ENCODE measurements around the gene ROBO1. TPM values are rescaled to one million over a fixed set of nuclear protein-coding genes. Genes with fewer than 3 reads are reported as not detected.

ROBO1 gene
- polyA plus RNA-seq, 1 donor (not counting 4 experiments of a cell fraction or from before 2014, with no cell fraction given): 27.1 TPM

GRCh38 chr3:78721771-78722543 lies 1045.8 kb downstream of the ROBO1 start:
- no peaks in the 10 kb centered on the region for H3K27me3 ChIP-seq (ENCODE audit: control insufficient read depth, extremely low read depth, insufficient read depth, low read length)
- H3K79me2 ChIP-seq (ENCODE audit: control insufficient read depth, insufficient read depth, low read length): no peaks in the 10 kb centered on the region
- no peak overlapping the region for H3K4me3 ChIP-seq (ENCODE audit: control insufficient read depth in 2 of 3, extremely low read depth in 1 of 3, insufficient read depth in 2 of 3, low read depth in 1 of 3, low read length in 3 of 3)
- H3K36me3 ChIP-seq (ENCODE audit: control insufficient read depth in 2 of 2, extremely low read depth in 1 of 2, insufficient read depth in 2 of 2, low read length in 2 of 2): no peaks in the 10 kb centered on the region
- H2AFZ ChIP-seq (ENCODE audit: control insufficient read depth, low read length): no peak overlapping the region
- H3K4me1 ChIP-seq (ENCODE audit: control insufficient read depth, extremely low read depth, insufficient read depth, low read length): peaks cover 3% of the 10 kb centered on the region
- TF ChIP-seq CTCF (optimal IDR thresholded peaks at IDR 0.05 in 1 of 3, IDR thresholded peaks at IDR 0.05 in 1 of 3, conservative IDR thresholded peaks at IDR 0.05 in 1 of 3; ENCODE audit: extremely low read depth in 1 of 3, insufficient read depth in 2 of 3, low read length in 3 of 3) (no peak), EZH2 (IDR thresholded peaks at IDR 0.05; ENCODE audit: low read length) (no peak)
- no peak overlapping the region for H3K9ac ChIP-seq (ENCODE audit: control insufficient read depth, extremely low read depth, insufficient read depth, low read length)
- DNase-seq (ENCODE audit: low read depth, low spot score) (no peak), FAIRE-seq (no peak)
- no peaks in the 10 kb centered on the region for H4K20me1 ChIP-seq (ENCODE audit: control insufficient read depth, extremely low read depth, insufficient read depth, low read length)
- no peaks in the 10 kb centered on the region for H3K9me1 ChIP-seq (ENCODE audit: control insufficient read depth, extremely low read depth, insufficient read depth, low read length)
- no peak overlapping the region for H3K4me2 ChIP-seq (ENCODE audit: control insufficient read depth, extremely low read depth, insufficient read depth, low read depth, low read length)
- no peaks in the 10 kb centered on the region for H3K9me3 ChIP-seq (ENCODE audit: control insufficient read depth, low read depth, low read length)
- dilution Hi-C loops (cut with MboI; ENCODE audit: extremely low pct_ligation_motif_present, low sequenced_read_pairs): no loop called here
- no peak overlapping the region for H3K27ac ChIP-seq (ENCODE audit: control insufficient read depth, insufficient read depth, low read length)

- no peak overlapping the region for H2AFZ ChIP-seq (ENCODE audit: control insufficient read depth, low read length)
- H3K9me1 ChIP-seq (ENCODE audit: control insufficient read depth, extremely low read depth, insufficient read depth, low read length): no peaks in the 10 kb centered on the region
- H3K9ac ChIP-seq (ENCODE audit: control insufficient read depth, extremely low read depth, insufficient read depth, low read length): no peak overlapping the region
- H3K9me3 ChIP-seq (ENCODE audit: control insufficient read depth, low read depth, low read length): no peaks in the 10 kb centered on the region
- no peak for FAIRE-seq
- H3K79me2 ChIP-seq (ENCODE audit: control insufficient read depth, insufficient read depth, low read length): no peaks in the 10 kb centered on the region
- H3K36me3 ChIP-seq (ENCODE audit: control insufficient read depth in 2 of 2, extremely low read depth in 1 of 2, insufficient read depth in 2 of 2, low read length in 2 of 2): no peaks in the 10 kb centered on the region
- no peaks in the 10 kb centered on the region for H3K4me1 ChIP-seq (ENCODE audit: control insufficient read depth, extremely low read depth, insufficient read depth, low read length)
- DNase-seq (ENCODE audit: low read depth, low spot score): no peak
- H3K27ac ChIP-seq (ENCODE audit: control insufficient read depth, insufficient read depth, low read length): no peak overlapping the region
- no peaks in the 10 kb centered on the region for H3K27me3 ChIP-seq (ENCODE audit: control insufficient read depth, extremely low read depth, insufficient read depth, low read length)
- no peak for TF ChIP-seq CTCF (optimal IDR thresholded peaks at IDR 0.05 in 1 of 3, IDR thresholded peaks at IDR 0.05 in 1 of 3, conservative IDR thresholded peaks at IDR 0.05 in 1 of 3; ENCODE audit: extremely low read depth in 1 of 3, insufficient read depth in 2 of 3, low read length in 3 of 3)
- no peak for TF ChIP-seq EZH2 (IDR thresholded peaks at IDR 0.05; ENCODE audit: low read length)
- no peak overlapping the region for H3K4me3 ChIP-seq (ENCODE audit: control insufficient read depth in 2 of 3, extremely low read depth in 1 of 3, insufficient read depth in 2 of 3, low read depth in 1 of 3, low read length in 3 of 3)
- dilution Hi-C loops (cut with MboI; ENCODE audit: extremely low pct_ligation_motif_present, low sequenced_read_pairs): no loop called here
- H4K20me1 ChIP-seq (ENCODE audit: control insufficient read depth, extremely low read depth, insufficient read depth, low read length): no peaks in the 10 kb centered on the region
- no peak overlapping the region for H3K4me2 ChIP-seq (ENCODE audit: control insufficient read depth, extremely low read depth, insufficient read depth, low read depth, low read length)
These were observed 1049.1 kb downstream of the ROBO1 start for GRCh38 chr3:78718707-78719106.
